ENCODE results near the gene HECTD3. TPM values are rescaled to one million over a fixed set of nuclear protein-coding genes. Genes with fewer than 3 reads are reported as not detected.

Gene HECTD3
- total and polyA plus RNA-seq, 2 of the 4 experiments (the other 2 are of a cell fraction), result 12.2 to 39.5 TPM

DNA sequence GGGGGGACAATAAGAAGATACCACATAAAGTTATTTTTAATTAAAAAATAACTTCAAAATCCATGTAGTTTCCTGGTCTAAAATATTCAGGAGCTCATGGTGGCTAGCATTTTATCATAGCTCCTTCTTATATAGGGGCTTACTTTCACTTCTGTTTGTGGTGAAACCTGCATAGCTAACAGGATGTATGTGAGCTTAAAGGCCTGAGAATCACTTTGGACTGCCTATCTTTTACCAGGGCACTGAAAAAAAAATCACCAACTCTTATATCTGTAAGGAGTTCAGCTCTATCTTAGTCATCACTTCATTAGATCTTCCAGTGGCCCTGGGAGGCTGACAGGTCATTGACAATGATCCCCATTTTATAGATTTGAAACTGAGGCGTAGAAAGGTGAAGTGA lies 22.2 kb upstream of the HECTD3 start:
- Histone ChIP-seq H3K23ac (ENCODE audit: low read depth, low read length) (no peak overlapping the region), H3K4me3 (ENCODE audit: insufficient read depth, low read depth, low read length) (no peak overlapping the region), H3K36me3 (ENCODE audit: control insufficient read depth, insufficient read depth, low read length) (no peaks in the 10 kb centered on the region), H3K4me2 (ENCODE audit: low read depth, low read length) (no peak overlapping the region), H2AK5ac (ENCODE audit: low read depth, low read length) (no peak overlapping the region), H2AFZ (replicated peaks; ENCODE audit: low read length, poor library complexity) (no peak overlapping the region), H3K27ac (ENCODE audit: insufficient read depth, low read length) (no peak overlapping the region), H2BK120ac (ENCODE audit: low read depth, low read length) (no peak overlapping the region), H3K79me1 (ENCODE audit: low read depth in 1 of 2, low read length in 2 of 2) (no peaks in the 10 kb centered on the region), H3K9ac (ENCODE audit: low read depth, low read length) (no peak overlapping the region), H4K5ac (ENCODE audit: low read depth, low read length) (no peak overlapping the region), H3K9me1 (ENCODE audit: insufficient read depth, low read length) (no peaks in the 10 kb centered on the region; the same call in 1 of the 2 replicates), H4K8ac (ENCODE audit: low read depth in 2 of 2, low read length in 2 of 2) (no peak overlapping the region), H3K18ac (ENCODE audit: low read depth, low read length) (no peak overlapping the region), H2BK20ac (ENCODE audit: low read depth, low read length) (no peak overlapping the region), H2BK5ac (ENCODE audit: low read depth, low read length, poor library complexity, severe bottlenecking) (no peak overlapping the region), H3K9me3 (ENCODE audit: control insufficient read depth, insufficient read depth, low read length) (no peaks in the 10 kb centered on the region), H3K4ac (ENCODE audit: low read depth, low read length) (no peak overlapping the region), H3K14ac (replicated peaks; ENCODE audit: low read depth, low read length) (no peak overlapping the region), H3K4me1 (ENCODE audit: control insufficient read depth, insufficient read depth, low read length) (no peaks in the 10 kb centered on the region), H4K91ac (ENCODE audit: insufficient read depth, low read depth, low read length) (no peak overlapping the region), H4K20me1 (ENCODE audit: insufficient read depth, low read length) (no peaks in the 10 kb centered on the region), H2AK9ac (replicated peaks; ENCODE audit: low read depth, low read length, poor library complexity) (no peak overlapping the region), H3K27me3 (ENCODE audit: control insufficient read depth, insufficient read depth, low read length) (peaks cover 4% of the 10 kb centered on the region; the same call in 1 of the 2 replicates), H2BK15ac (ENCODE audit: low read depth, low read length) (no peak overlapping the region), H3K56ac (ENCODE audit: extremely low read depth, insufficient read depth, low read length) (no peak overlapping the region)
- no TSS peak for BruUV-seq (replicated peaks)
- WGBS, 2 experiments (ENCODE audit: extremely low coverage in 2 of 2, insufficient read length in 1 of 2), result no CpG with 5 or more reads among the region's 1 CpG
- CTCF ChIA-PET, result no interaction called here
- no peak for ATAC-seq (ENCODE audit: low read depth)
- in situ Hi-C loops (cut with MboI; ENCODE audit: low sequenced_read_pairs), result no loop called here
- TF ChIP-seq CEBPB (IDR thresholded peaks at IDR 0.05; ENCODE audit: low read depth, low read length) (no peak), CHD1 (IDR thresholded peaks at IDR 0.05; ENCODE audit: low read depth, low read length) (no peak), NFE2L2 (IDR thresholded peaks at IDR 0.05; ENCODE audit: low read depth, low read length) (no peak), RCOR1 (IDR thresholded peaks at IDR 0.05; ENCODE audit: insufficient replicate concordance, low read length) (no peak), MAFK (IDR thresholded peaks at IDR 0.05; ENCODE audit: low read depth, low read length) (no peak), SMC3 (IDR thresholded peaks at IDR 0.05; ENCODE audit: low read depth, low read length) (no peak), MAZ (IDR thresholded peaks at IDR 0.05; ENCODE audit: borderline replicate concordance, low read depth, low read length) (no peak), BHLHE40 (IDR thresholded peaks at IDR 0.05; ENCODE audit: low read depth, low read length) (no peak), POLR2A (IDR thresholded peaks at IDR 0.05; ENCODE audit: low read depth, low read length) (no peak), MXI1 (IDR thresholded peaks at IDR 0.05; ENCODE audit: borderline replicate concordance, low read depth, low read length) (no peak)
- TF ChIP-seq, protein P1, sequence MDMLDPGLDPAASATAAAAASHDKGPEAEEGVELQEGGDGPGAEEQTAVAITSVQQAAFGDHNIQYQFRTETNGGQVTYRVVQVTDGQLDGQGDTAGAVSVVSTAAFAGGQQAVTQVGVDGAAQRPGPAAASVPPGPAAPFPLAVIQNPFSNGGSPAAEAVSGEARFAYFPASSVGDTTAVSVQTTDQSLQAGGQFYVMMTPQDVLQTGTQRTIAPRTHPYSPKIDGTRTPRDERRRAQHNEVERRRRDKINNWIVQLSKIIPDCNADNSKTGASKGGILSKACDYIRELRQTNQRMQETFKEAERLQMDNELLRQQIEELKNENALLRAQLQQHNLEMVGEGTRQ (IDR thresholded peaks at IDR 0.05; ENCODE audit: low read depth, low read length), result no peak
- TF ChIP-seq, protein P2, sequence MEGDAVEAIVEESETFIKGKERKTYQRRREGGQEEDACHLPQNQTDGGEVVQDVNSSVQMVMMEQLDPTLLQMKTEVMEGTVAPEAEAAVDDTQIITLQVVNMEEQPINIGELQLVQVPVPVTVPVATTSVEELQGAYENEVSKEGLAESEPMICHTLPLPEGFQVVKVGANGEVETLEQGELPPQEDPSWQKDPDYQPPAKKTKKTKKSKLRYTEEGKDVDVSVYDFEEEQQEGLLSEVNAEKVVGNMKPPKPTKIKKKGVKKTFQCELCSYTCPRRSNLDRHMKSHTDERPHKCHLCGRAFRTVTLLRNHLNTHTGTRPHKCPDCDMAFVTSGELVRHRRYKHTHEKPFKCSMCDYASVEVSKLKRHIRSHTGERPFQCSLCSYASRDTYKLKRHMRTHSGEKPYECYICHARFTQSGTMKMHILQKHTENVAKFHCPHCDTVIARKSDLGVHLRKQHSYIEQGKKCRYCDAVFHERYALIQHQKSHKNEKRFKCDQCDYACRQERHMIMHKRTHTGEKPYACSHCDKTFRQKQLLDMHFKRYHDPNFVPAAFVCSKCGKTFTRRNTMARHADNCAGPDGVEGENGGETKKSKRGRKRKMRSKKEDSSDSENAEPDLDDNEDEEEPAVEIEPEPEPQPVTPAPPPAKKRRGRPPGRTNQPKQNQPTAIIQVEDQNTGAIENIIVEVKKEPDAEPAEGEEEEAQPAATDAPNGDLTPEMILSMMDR (conservative IDR thresholded peaks at IDR 0.05; ENCODE audit: low read depth, low read length), result no peak
- TF ChIP-seq, protein P3, sequence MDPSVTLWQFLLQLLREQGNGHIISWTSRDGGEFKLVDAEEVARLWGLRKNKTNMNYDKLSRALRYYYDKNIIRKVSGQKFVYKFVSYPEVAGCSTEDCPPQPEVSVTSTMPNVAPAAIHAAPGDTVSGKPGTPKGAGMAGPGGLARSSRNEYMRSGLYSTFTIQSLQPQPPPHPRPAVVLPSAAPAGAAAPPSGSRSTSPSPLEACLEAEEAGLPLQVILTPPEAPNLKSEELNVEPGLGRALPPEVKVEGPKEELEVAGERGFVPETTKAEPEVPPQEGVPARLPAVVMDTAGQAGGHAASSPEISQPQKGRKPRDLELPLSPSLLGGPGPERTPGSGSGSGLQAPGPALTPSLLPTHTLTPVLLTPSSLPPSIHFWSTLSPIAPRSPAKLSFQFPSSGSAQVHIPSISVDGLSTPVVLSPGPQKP (IDR thresholded peaks at IDR 0.05; ENCODE audit: borderline replicate concordance, low read depth, low read length), result no peak
- POLR2A ChIA-PET (ENCODE audit: unreplicated experiment), result no interaction called here
- no peak for DNase-seq
- dilution Hi-C loops (cut with HindIII; ENCODE audit: low sequenced_read_pairs, unreplicated experiment), result no loop called here
- intact Hi-C loops (cut with micrococcal nuclease), result no loop called here

All from IMR-90 (cell line).